Activated T-helper 2 cell treated with anti-CD3 and anti-CD28 coated beads, Interferon-gamma antibody, Interleukin-2, Interleukin-4, amounts not matched to agents 10 μg/mL and 5 μg/mL and 100 μg/mL, durations not matched to agents 14 hours and 24 hours and 36 hours (primary cell): Measurements from ENCODE around the gene PIK3C2G. TPM values are rescaled to one million over a fixed set of nuclear protein-coding genes. Genes with fewer than 3 reads are reported as not detected.

Source experiments
- DNase-seq: peaks from one replicate; pipeline ENCODE4 v3.0.0; 2021; ENCODE audit warnings: low spot score
- H3K27ac Mint-ChIP-seq: one replicate; pipeline ENCODE4 v1.8.0; 2021; ENCODE audit warnings: mixed read lengths
- H3K27me3 Mint-ChIP-seq: one replicate; pipeline ENCODE4 v1.8.0; 2021; ENCODE audit warnings: low read depth, mixed read lengths
- H3K36me3 Mint-ChIP-seq: one replicate; pipeline ENCODE4 v1.8.0; 2021; ENCODE audit warnings: low read depth, mixed read lengths
- H3K4me1 Mint-ChIP-seq: one replicate; pipeline ENCODE4 v1.8.0; 2021; ENCODE audit warnings: low read depth, mixed read lengths
- H3K4me3 Mint-ChIP-seq: one replicate; pipeline ENCODE4 v1.8.0; 2021; ENCODE audit warnings: low read depth, mild to moderate bottlenecking, moderate library complexity, mixed read lengths
- H3K9me3 Mint-ChIP-seq: one replicate; pipeline ENCODE4 v1.8.0; 2021; ENCODE audit warnings: mixed read lengths
- intact Hi-C: fragments of 100-400 bp; cut with micrococcal nuclease; formaldehyde crosslinking; loops from one replicate; pipeline ENCODE4 v1.15.1; 2023
- total RNA-seq: library from RNA; stranded (reverse); gene quantifications from 2 replicates; pipeline ENCODE4 v1.2.3, GENCODE V29; 2022

PIK3C2G gene
- total RNA-seq, 1 donor from 2014 or later: not detected

DNA sequence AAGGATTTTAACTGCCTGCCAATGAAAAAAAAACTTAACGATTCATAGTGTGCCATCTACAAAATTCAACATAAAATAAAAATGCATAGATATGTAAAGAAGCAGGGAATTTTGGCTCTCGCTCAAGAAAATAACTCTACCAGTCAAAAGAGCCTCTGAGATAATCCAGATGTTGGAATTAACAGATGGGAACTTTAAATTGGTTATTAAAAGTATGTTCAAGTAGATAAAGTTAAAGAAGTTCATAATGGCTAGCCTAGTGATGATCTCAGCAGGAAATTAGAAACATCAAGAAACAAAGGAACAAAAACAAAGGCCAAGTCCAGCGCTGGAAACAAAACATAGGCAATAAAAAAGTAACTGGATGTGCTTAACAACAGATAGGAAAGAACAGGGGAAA, 23.1 kb downstream of the PIK3C2G start:
- peaks cover 43% of the 10 kb centered on the region for H3K9me3 Mint-ChIP-seq
- no peak overlapping the region for H3K27ac Mint-ChIP-seq
- no peaks in the 10 kb centered on the region for H3K36me3 Mint-ChIP-seq
- H3K4me3 Mint-ChIP-seq: no peak overlapping the region
- H3K27me3 Mint-ChIP-seq: no peaks in the 10 kb centered on the region
- DNase-seq: no peak
- H3K4me1 Mint-ChIP-seq: no peaks in the 10 kb centered on the region
- intact Hi-C loops: no loop called here

DNA sequence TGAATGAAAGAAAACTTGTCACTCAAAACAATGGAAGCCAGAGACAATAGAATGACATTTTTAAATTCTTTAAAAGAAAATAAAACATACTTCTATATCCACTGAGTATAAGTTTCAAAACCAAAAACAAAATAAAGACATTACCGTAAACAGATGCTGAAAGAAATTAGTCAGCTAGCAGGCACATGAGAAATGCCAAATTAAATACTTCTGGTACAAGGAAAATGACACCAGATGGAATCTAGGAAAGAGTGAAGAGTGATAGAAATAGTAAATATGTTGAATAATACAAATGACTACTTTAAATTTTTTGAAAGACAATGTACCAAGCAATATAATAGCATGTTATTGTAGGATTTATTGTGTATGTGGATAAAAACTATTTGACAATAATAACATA, 23.8 kb downstream of the PIK3C2G start:
- Mint-ChIP-seq H3K36me3 (no peaks in the 10 kb centered on the region), H3K4me3 (no peak overlapping the region), H3K9me3 (peaks cover 41% of the 10 kb centered on the region), H3K4me1 (no peaks in the 10 kb centered on the region), H3K27me3 (no peaks in the 10 kb centered on the region), H3K27ac (no peak overlapping the region)
- no peak for DNase-seq
- intact Hi-C loops: no loop called here

DNA sequence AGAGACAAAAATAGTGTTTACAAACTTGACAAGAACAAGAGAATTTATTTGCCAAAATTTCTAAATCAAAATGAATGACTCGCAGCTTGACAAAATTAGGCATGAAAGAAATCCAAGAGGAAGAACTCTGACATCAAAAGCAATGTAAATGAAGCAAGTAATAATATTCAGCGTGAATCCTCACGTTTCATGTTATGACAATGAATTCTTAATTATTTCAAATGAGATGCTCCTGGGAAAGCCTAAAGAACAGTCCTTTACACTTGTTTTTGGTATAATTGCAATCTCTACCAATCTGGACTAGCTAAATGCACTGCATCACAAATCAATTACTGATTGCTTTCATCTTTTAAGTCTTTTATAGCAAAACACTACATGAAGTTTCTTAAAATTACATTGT, 29.1 kb downstream of the PIK3C2G start:
- no peak for DNase-seq
- Mint-ChIP-seq H3K4me1 (no peaks in the 10 kb centered on the region), H3K4me3 (no peak overlapping the region), H3K27me3 (no peaks in the 10 kb centered on the region), H3K36me3 (no peaks in the 10 kb centered on the region), H3K9me3 (peaks cover 10% of the 10 kb centered on the region), H3K27ac (no peak overlapping the region)
- intact Hi-C loops: no loop called here

DNA sequence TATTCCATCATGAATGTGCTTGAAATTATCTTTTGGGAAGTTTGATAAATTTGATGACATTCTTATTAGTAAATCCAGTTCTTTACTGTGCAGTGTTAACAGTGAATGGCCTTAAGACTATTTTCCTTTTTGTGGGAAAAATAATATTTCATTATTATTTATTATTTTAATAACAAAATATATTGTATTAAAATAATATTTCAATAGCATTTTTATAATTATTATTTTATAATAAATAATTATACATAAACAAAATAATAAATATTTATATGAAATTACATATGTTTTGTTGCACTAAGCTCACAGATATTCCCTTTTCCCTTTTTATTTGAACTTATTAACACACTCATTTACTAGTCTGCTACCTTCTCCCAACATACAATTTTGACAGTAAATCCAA, 33.6 kb downstream of the PIK3C2G start:
- Mint-ChIP-seq H3K4me1 (no peaks in the 10 kb centered on the region), H3K27ac (no peak overlapping the region), H3K36me3 (no peaks in the 10 kb centered on the region), H3K27me3 (no peaks in the 10 kb centered on the region), H3K4me3 (no peak overlapping the region), H3K9me3 (peaks cover 10% of the 10 kb centered on the region)
- intact Hi-C loops: no loop called here
- DNase-seq: no peak

DNA sequence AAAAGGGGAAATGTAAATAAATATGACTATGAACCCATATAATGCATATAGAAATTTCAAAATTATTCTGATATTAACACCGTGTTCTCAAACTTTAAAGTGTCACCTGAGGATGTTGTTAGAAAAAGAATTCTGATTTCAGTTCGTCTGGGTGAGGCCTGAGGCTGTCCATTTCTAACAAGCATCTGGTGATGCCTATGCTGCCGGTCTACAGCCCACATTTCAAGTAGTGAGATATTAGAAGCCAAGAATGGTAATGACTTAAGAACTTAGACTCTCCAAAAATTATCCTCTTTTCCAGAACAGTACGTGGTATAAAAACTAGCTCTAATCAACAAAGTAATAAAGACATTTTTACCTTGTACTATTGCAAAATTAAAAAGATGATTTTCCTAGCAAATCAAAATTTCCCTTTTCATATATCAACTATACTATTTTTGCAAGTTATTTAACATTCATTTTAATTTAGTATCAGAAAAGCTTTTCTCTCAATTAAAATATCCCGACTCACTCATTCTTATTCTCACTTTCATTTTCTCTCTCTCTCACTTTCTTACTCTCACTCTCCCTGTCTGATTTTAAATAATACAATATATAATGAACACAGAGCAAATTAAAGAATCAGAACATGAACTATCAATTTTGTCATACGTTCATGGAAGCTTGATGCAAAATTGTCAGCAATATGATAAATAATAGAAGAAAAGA, 35.0 kb downstream of the PIK3C2G start:
- intact Hi-C loops: no loop called here
- Mint-ChIP-seq H3K27me3 (no peaks in the 10 kb centered on the region), H3K4me1 (no peaks in the 10 kb centered on the region), H3K36me3 (no peaks in the 10 kb centered on the region), H3K4me3 (no peak overlapping the region), H3K9me3 (peaks cover 21% of the 10 kb centered on the region), H3K27ac (no peak overlapping the region)
- no peak for DNase-seq

DNA sequence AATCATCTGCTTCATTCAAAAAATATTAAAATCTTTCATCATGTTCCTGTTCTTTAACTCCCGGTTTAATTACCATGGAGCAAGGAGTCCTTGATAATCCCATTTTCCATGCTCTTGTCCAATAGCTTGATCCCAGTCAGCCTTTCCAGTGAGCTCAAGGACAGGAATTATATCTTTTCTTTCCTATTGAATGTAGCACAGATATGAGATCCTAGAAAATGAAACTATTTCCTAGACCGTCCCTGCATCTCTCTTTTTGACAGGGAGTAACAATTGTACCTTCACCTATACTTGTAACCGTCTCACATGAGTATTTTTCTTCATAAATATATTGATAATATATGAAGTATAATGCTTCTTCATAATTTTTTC, 35.6 kb downstream of the PIK3C2G start:
- no peak for DNase-seq
- no peak overlapping the region for H3K27ac Mint-ChIP-seq
- H3K4me1 Mint-ChIP-seq: no peaks in the 10 kb centered on the region
- H3K27me3 Mint-ChIP-seq: no peaks in the 10 kb centered on the region
- intact Hi-C loops: no loop called here
- H3K4me3 Mint-ChIP-seq: no peak overlapping the region
- H3K9me3 Mint-ChIP-seq: peaks cover 26% of the 10 kb centered on the region
- no peaks in the 10 kb centered on the region for H3K36me3 Mint-ChIP-seq

DNA sequence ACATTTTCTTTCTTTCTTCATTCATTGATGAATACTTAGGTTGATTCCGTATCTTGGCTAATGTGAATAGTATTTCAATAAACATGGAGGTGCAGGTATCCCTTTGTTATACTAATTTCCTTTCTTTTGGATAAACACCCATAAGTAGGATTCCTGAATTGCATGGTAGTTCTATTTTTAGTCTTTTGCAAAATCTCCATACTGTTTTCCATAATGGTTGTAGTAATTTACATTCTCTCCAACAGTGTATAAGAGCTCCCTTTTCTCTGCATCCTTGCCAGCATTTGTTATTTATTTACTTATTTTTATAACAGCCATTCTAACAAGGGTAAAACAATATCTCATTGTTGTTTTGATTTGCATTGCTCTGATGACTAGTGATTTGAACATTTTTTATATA, 36.6 kb downstream of the PIK3C2G start:
- H3K4me3 Mint-ChIP-seq: no peak overlapping the region
- no peaks in the 10 kb centered on the region for H3K4me1 Mint-ChIP-seq
- H3K27me3 Mint-ChIP-seq: no peaks in the 10 kb centered on the region
- H3K9me3 Mint-ChIP-seq: peaks cover 26% of the 10 kb centered on the region
- no peak for DNase-seq
- intact Hi-C loops: no loop called here
- H3K27ac Mint-ChIP-seq: no peak overlapping the region
- no peaks in the 10 kb centered on the region for H3K36me3 Mint-ChIP-seq

DNA sequence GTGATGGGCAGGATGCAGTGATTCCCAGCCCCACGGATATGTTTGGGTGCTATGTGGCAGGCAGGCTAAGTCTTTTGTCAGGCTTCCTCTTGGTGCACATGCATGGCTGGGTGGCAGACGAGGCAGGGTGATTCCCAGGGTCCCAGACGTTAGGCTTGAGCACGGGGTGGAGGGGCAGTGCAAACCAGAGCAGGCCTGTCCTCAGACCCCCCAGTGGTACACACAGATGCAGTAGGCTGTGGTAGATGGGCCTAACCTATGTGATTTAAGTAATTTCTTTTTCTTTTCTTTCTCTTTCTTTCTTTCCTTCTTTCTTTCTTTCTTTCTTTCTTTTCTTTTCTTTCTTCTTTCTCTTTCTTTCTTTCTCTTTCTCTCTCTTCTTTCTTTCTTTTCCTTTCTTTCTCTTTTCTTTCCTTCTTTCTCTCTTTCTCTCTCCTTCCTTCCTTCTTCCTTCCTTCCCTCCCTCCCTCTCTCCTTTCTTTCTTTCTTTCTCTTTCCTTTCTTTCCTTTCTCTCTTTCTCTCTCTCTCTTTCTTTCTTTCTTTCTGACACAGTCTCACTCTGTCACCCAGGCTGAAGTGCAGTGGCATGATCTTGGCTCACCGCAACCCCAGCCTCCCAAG, 41.6 kb downstream of the PIK3C2G start:
- no peak overlapping the region for H3K27ac Mint-ChIP-seq
- peaks cover 31% of the 10 kb centered on the region for H3K9me3 Mint-ChIP-seq
- no peak overlapping the region for H3K4me3 Mint-ChIP-seq
- no peak for DNase-seq
- H3K27me3 Mint-ChIP-seq: no peaks in the 10 kb centered on the region
- intact Hi-C loops: no loop called here
- no peaks in the 10 kb centered on the region for H3K4me1 Mint-ChIP-seq
- no peaks in the 10 kb centered on the region for H3K36me3 Mint-ChIP-seq

DNA sequence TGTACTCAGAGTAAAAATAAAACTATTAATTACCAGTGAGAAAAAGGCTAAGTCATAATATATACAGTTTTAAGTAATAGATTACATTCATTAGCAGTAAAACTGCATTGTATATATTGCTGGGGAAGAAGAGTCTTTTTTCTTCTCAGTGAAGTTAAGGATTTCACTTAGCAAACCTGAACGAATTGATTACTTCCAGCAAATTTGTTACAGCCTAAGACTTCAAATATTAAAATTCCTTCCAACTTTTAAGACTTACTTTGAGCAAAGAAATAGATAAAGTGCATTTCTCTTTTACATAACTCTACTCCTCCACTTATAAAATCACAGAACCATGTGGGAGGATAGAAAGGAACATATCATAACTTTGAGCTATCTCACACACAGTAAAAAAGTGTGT, 43.3 kb downstream of the PIK3C2G start:
- no peaks in the 10 kb centered on the region for H3K4me1 Mint-ChIP-seq
- no peaks in the 10 kb centered on the region for H3K27me3 Mint-ChIP-seq
- no peaks in the 10 kb centered on the region for H3K36me3 Mint-ChIP-seq
- peaks cover 24% of the 10 kb centered on the region for H3K9me3 Mint-ChIP-seq
- no peak overlapping the region for H3K27ac Mint-ChIP-seq
- no peak for DNase-seq
- intact Hi-C loops: no loop called here
- H3K4me3 Mint-ChIP-seq: no peak overlapping the region

DNA sequence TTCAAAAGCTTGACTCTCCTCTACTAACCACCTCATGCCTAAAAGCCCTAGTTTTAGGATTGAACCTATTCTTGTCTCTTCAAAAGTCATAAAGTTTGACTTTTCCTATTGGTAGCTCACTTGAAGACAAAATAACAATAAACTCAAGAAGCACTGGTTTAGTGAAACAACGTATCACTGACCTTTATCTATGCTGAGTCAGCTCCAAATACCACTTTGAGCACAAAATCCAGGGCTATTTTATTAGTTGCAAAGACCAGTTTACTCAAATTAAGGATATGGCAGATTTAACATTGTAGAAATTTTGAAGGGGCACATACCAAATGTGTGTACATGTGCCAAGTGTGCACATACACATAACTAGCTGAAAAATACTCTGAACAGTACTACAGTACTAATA, 45.0 kb downstream of the PIK3C2G start:
- no peak overlapping the region for H3K27ac Mint-ChIP-seq
- intact Hi-C loops: no loop called here
- H3K4me3 Mint-ChIP-seq: no peak overlapping the region
- H3K27me3 Mint-ChIP-seq: no peaks in the 10 kb centered on the region
- H3K9me3 Mint-ChIP-seq: peaks cover 11% of the 10 kb centered on the region
- no peaks in the 10 kb centered on the region for H3K36me3 Mint-ChIP-seq
- no peaks in the 10 kb centered on the region for H3K4me1 Mint-ChIP-seq
- DNase-seq: no peak

DNA sequence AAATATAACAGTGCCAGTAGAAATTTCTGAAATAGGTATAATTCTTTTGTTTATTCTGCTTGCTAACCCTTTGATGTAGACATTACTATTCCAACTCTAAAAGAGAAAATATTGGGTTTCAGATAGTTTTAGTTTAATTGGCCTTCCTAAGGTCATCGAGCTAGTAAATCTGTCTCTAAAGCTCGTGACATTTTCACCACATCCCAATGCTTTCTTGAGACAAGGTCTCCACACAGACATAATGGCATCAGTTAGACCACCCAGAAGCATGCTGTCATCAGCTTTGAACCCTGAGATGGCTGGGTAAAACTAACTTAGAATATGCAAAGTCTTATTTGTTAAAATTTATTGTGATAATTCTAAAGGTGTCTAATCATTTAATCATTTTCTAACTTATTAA, 52.0 kb downstream of the PIK3C2G start:
- no peak for DNase-seq
- intact Hi-C loops: no loop called here
- no peak overlapping the region for H3K4me3 Mint-ChIP-seq

DNA sequence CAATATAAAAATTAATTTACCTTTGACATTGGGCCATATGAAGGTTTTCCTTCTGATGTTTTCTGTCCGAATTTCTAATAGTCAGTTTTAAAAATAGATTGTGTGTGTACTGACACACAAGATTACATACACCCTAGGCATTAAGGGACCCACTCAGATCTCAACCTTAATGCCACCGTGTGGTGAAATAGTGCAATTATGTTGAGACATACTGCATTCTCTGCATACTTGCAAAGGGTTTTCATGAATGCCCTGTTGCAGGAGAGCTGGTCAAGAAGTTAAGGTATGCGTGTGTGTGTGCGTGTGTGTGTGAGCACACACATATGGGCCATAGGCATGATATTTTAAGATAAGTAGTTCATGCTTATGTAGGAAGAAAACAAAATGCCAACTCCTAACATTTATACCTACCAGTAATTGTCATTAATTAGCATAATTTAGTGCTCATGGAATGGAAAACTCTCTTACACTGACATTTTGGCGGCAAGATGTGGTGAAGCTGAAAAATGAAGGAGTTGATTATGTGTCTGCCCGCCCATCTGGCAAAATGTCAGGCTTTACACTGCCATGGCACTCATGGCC, 58.8 kb downstream of the PIK3C2G start:
- no peaks in the 10 kb centered on the region for H3K4me1 Mint-ChIP-seq
- no peaks in the 10 kb centered on the region for H3K9me3 Mint-ChIP-seq

More for the DNA sequence above, 52.0 kb downstream of the PIK3C2G start:
- H3K36me3 Mint-ChIP-seq: no peaks in the 10 kb centered on the region
- H3K4me1 Mint-ChIP-seq: no peaks in the 10 kb centered on the region
- no peak overlapping the region for H3K27ac Mint-ChIP-seq
- no peaks in the 10 kb centered on the region for H3K9me3 Mint-ChIP-seq
- H3K27me3 Mint-ChIP-seq: no peaks in the 10 kb centered on the region

DNA sequence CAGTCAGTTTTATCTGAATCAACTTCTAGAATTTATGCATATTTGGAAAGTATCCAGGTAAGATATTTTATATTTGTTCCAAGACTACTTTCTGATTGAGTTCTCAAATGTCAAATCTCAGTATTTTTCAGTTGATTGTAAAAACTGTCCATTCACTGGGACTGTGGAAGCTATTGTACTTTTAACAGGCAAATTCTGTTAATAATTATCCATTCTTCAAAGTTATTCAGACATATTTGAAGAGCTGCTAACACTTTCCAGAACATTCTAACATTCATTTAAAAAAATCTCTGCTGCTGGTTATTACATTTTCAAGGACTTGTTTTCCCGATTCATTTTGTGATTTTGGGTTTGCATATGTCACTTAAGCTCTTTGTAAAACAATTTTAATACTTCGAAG, 59.7 kb downstream of the PIK3C2G start:
- intact Hi-C loops: no loop called here
- DNase-seq: no peak
- no peaks in the 10 kb centered on the region for H3K9me3 Mint-ChIP-seq
- H3K4me3 Mint-ChIP-seq: no peak overlapping the region
- H3K36me3 Mint-ChIP-seq: no peaks in the 10 kb centered on the region
- H3K27ac Mint-ChIP-seq: no peak overlapping the region
- no peaks in the 10 kb centered on the region for H3K27me3 Mint-ChIP-seq
- no peaks in the 10 kb centered on the region for H3K4me1 Mint-ChIP-seq

More for the DNA sequence above, 58.8 kb downstream of the PIK3C2G start:
- Mint-ChIP-seq H3K4me3 (no peak overlapping the region), H3K27me3 (no peaks in the 10 kb centered on the region), H3K36me3 (no peaks in the 10 kb centered on the region), H3K27ac (no peak overlapping the region)
- intact Hi-C loops: no loop called here
- no peak for DNase-seq
